A204.1 (cell line): ENCODE measurements around the gene URB2.
"Not testable (repeated sequence)": the region's sequence is repeated elsewhere in the genome, so short reads cannot be mapped to it uniquely, and the experiment has no call there.

Experiments used
- FAIRE-seq: peaks from 2 replicates; lab custom pipeline; 2012; peaks lifted over from hg19 to GRCh38; lab: Jason Lieb, UNC

Gene URB2

DNA sequence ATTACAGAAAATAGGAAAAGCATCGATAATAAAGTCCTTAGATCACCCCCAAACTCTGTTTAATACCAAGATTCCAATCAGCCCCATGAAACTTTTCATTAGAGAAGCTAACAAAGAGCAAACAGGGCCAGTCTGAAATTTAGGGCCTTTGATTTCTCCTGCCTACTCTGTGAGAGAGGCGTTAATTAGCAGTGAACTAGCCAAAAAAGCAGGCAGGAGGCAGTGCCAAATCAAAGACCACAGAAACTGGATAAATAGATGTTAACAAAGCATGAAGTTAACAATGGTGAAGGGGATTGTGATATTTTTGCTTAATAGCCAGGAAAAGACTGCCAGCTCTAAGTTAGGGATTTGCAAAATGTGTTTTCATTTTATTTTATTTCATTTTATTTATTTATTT, 11.3 kb upstream of the URB2 start:
- no peak for FAIRE-seq

DNA sequence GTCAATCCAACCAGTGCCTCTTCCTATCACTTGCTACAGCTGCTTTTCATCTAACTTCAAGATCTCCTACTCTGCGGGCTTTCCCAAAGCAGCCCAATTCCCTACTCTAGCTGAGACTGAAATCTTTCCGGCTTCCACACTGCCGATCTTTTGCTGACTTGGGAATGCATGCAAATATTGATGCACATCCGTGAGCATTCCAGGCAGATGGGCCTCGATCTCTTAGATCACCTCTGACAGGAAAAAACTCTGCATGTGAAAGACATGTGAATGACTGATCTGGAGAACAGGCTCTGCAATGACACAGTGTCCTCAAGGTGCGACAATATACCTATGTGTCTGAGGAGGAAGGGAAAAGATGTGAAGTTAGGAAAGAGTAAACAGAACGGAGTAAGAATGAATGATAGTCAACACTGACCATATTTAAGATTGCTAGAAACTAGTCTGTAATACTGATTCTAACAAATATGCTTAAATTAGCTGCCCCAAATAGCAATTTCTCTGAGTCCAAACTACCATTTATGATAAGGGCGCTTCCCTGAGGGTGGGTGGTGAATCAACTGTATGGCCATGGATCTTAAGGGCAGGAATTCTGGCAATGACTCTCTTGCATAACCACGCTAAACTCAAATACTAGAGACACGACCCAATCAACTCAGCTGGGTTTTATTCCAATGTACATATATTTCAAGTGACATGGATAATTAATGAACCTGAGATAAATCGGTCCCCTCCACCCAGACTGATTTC, 8.5 kb upstream of the URB2 start:
- FAIRE-seq: no peak

DNA sequence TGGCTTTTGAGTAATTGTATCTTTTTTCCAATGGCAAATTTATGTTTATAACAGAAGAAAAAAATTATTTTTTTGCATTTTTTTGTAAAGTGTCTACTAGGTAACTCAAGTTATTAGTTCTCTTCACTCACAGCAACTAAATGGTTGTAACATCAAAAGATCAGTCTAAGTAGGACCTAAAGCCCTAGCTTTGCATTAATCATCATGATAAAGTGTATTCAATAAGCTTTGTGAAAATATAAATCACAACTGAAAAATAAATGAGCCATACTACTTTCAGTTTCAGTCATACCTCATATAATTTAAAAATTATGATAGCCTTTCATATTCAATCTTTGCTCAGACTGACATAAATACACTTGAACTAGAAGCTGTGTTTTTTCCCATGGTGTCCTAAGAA, 7.0 kb upstream of the URB2 start:
- FAIRE-seq: no peak

DNA sequence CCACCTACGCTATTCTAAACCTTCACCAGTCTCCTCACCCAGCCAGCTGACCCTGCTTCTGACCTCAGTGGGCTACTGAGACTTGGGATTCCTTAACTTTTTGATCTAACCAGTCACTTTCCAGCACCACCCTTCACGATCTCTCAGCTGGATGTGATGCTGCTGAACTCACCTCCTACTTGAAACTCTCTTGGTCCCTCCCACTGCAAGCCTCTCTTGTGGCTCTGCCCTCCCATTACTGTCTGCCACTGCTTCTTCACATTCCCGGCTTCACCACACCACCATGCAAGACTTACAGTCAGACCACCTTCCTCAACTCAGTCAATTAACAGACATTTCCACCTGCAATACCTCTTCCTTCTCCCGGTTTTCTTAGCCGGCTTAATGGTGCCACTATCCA, 6.4 kb upstream of the URB2 start:
- no peak for FAIRE-seq

DNA sequence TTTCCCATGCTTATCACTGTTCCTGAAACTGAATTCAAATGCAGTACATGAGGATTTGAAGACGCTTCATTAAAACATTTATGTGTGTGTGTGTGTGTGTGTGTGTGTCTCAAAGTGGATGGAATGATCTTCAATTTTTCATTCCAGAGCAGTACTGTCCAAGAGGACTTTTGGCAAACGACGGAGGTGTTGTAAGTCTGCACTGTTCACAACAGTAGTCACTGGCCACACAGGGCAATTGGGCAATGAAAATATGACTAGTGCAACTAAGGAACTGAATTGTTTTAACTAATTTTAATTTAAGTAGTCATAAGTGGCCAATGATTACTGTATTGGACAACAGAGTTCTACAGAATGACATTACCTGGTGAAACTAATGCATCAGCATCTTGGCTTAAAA, 5.2 kb upstream of the URB2 start:
- FAIRE-seq: no peak

DNA sequence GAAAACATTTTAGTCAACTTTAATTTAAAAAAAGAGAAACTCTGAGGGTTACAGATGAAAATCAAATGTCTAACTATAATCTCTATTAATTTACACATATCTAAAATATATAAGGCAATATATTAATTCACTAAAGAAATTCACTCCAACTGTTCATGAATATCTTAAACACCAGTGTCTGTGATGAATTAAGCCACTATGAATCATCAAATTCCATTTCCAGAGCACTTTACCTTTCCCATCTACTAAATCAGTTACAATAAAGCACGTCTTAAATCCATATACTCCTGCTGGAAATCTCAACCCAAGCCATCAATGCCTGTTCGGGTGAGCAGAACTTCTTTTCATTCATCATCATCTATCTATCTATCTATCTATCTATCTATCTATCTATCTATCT, 4.4 kb upstream of the URB2 start:
- FAIRE-seq: no peak

DNA sequence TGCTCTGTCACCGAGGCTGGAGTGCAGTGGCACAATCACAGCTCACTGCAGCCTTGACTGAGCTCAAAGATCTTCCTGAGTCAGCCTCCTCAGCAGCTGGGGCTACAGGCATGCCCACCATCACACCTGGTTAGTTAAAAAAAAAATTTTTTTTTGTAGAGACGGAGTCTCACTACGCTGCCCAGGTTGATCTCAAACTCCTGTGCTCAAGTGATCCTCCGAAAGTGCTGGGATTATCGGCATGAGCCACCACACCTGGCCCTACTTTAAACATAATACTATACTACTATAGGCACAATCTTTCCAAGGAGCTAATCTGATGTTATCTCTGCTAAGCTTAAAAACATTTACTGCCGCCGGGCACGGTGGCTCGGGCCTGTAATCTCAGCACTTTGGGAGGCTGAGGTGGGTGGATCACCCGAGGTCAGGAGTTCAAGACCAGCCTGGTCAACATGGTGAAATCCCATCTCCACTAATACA, 3.4 kb upstream of the URB2 start:
- not testable (repeated sequence) for FAIRE-seq

DNA sequence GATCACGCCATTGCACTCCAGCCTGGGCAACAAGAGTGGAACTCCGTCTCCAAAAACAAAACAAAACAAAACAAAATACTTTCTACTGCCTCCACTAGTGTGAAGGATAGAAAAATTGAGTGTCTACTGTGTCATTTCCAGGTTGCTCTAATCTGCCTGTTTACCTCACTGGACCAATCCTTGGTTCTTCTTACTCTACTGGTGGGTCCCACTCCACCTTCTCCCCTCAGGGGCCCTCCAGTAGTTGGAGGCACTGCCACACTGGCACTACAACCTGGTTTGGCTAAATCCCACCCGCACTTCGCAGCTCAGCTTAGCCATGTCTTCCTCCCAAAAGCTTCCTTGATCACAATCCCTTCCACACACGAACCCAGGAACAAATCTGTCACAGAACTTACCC, 2.8 kb upstream of the URB2 start:
- FAIRE-seq: no peak

DNA sequence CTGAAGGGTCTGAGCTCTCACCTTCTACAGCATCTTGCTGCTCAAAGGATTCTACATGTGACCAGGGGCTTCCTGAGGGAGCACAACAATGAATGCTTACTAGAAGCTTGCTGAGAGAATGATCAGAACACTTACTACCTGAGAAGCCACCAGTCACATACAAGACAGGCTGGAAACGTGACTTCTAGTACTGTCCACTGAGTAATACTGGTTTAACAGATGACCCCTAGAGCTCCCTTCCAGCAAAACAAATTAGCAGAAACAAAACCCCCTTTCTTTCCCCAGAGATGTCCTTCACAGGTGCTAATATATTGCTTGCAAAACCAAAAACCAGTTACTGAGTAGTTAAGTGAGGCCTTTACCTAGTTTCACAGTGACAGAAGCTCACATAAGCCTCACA, 2.2 kb upstream of the URB2 start:
- no peak for FAIRE-seq

DNA sequence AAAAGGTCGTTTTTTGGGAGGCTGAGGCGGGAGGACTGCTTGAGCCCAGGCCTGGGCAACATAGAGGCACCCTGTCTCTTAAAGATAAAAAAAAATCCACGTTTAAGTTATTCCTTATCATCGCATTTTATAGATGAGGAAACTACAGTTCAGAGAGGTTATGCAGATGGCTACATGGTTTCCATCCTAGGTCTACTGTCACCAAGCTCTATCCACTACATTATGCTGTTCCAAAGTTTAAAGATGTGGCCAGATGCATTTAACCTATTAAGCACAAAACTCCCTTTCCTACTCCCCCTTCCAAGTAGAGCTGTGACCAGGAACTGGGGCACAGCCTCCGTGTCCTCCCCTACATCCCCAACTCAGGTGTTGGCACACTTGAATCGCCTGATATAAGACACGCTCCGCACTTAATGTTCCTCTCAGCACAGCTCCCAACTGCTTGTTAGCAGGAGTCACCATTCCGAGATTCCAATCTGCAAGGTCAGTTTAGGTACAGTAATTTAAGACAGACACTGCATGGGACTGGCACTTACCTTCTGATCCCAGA, 1.5 kb upstream of the URB2 start:
- FAIRE-seq: no peak

DNA sequence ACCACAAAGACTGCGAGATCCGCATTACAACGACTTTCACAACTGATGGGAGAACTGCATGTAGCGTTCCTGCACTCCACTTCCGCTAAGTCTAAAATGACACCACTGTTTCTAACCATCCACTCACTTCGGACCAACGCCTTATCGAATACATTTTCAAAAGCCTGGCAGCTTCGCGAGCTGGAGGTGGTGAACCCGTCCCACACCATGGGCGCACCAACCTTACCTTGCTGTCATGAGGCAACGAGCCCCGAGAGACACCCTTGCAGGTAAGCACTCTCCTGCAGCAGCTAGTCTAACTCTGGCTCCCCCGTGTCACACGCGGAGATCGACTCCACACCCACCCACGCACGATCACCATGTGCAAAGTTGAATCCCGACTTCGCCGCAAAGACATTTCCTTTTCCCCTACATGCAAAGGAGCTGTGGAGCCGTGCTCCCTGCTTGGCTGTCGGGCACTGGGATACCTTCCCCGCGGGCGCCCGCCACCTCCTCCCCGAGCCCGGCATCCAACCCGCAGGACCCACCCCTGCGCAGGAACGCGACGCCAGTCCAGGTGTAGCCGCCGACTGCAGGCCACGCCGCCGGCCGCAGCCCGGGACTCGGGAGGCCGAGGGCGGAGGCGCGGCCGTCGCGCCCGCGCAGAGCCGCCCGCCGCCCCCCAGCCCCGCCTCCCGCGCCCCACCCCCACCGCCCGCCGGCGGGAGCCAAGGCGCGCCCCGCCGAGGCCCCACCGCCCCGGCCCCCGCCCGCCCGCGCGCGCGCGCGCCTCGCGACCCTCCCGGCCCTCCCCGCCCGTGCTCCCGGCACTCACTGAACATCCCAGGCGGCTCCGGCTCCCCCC, 754 bp upstream of the URB2 start:
- FAIRE-seq: no peak

DNA sequence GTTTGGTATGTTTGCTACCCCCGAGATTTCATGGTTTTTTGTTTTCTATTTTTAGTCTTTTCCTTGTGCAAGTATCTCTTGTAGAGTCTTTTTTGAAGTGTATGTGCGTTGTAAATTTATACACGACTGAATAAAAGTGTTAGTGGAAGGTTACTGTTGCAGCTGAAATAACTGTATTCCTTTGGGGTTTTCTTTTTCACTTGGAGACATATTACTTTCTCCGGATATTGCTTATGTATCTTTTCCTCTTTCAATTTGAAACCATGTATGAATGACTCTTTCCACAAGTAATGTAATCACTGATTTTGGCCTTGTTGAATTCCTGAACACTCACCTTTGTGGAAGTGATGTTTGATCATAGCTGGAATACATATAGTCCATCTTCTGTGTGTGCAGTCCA, 956 bp downstream of the URB2 start:
- no peak for FAIRE-seq

DNA sequence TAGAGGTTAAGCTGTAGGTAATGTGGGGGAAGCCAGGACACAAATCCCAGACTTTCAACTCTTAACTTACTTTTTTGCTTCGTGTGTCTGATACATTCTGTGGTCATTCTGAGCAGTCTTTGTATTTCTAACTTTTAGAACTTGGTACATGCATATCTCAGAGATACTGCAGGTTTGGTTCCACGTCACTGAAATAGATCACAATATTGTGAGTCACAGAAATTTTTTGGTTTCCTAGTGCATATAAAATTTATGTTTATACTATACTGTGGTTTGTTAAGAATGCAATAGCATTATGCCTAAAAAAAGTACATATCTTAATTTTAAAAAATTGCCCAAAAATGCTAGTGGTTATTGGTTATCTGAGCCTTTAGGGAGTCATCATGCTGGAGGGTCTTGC, 3.2 kb downstream of the URB2 start:
- FAIRE-seq: no peak

DNA sequence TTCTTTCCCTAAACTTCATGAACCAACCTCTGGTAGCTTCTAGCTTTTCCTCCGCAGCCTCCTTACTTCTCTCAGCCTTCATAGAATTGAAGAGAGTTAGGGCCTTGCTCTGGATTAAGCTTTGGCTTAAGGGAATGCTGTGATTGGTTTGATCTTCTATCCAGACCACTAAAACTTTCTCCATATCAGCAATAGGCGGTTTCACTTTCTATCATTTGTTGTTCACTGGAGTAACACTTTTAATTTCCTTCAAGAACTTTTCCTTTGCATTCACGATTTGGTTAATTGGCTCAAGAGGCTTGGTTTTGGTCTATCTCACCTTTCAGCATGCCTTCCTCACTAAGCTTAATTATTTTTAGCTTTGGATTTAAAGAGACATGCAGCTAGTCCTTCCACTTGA, 5.1 kb downstream of the URB2 start:
- no peak for FAIRE-seq

DNA sequence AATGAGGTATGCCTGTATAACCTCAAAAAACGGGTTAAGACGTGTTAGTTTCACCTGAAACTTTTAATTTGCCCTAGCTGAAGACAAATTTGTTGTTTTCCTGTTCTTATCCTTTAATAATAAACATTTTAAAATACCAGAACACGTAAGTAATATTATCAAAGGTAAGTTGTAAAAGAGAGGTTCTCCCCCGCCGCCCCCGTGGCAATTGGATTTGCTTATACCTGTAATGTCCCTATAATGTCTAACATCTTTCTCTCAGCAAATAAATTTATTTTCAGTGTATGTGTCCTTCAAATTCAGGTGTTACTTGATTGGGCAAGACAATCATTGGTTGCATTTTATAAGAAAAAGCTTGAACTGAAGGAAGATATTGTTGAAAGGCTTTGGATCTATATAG, 5.9 kb downstream of the URB2 start:
- FAIRE-seq: no peak

DNA sequence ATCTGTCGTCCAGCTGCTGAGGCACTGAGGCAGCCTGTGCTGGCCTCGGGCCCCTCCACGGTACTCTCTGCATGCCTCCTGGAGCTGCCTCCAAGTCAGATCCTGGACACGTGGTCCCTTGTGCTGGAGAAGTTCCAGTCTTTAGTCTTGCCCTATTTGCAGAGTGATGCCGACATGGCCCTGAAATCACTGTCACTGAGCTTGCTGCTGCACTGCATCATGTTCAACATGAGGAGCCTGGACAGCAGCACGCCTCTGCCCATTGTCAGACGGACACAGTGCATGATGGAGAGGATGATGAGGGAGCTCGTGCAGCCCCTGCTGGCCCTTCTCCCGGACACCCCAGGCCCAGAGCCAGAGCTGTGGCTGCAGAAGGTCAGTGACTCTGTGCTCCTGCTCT, 10.0 kb downstream of the URB2 start:
- FAIRE-seq: no peak

DNA sequence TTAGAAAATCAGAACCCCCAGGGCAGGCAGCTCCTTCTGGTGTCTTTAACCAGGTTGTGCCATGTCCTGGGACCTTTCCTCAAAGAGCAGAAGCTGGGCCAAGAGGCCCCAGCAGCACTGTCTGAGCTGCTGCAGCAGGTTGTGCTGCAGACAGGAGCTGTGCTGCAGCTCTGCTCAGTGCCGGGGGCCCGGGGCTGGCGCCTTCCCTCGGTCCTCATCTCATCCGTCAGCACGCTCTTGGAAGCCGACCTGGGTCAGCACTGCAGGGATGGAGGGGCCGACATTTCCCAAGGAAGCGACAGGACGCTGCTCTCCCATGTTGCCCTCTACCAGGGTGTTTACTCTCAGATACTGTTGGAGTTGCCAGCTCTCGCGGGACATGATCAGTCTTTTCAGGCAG, 11.7 kb downstream of the URB2 start:
- FAIRE-seq: no peak

DNA sequence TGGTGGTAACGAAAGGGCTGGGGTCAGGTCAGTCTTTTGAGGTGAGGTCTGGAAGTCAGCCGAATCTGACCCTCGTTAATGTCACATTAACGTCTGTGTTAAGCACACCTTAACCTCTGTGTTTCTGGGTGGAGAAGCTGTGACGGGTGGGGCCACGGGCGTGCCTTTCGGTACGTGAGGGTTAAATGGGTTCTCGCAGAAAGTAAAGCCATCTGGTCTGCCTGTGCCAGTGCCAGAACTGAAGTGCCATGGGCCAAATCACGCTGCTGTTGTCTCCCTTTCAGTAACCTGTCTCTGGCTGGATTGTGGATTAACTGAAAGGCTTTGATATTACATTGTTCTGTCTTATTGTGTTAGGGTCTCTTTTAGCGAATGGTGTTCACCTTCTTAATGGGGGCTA, 14.4 kb downstream of the URB2 start:
- no peak for FAIRE-seq

DNA sequence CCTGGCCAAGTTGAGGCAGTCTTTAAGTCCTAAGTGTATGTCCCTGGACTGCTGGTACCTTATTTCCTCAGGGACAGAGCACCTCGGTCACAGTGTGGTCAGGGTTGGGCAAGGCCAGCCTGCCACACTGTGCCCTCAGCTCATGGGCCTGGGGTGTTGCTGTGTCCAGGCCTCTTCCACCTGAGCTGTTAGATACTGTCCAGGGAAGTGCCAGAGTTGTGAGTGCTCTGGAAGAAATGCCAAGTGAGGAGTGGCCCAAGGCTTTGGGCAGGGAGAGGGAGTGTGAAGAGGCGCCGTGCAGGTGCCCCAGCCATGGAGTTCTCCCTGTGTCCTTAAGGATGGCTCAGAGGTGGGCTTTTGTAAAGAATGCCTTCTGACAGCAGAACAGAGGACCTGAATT, 15.3 kb downstream of the URB2 start:
- no peak for FAIRE-seq

DNA sequence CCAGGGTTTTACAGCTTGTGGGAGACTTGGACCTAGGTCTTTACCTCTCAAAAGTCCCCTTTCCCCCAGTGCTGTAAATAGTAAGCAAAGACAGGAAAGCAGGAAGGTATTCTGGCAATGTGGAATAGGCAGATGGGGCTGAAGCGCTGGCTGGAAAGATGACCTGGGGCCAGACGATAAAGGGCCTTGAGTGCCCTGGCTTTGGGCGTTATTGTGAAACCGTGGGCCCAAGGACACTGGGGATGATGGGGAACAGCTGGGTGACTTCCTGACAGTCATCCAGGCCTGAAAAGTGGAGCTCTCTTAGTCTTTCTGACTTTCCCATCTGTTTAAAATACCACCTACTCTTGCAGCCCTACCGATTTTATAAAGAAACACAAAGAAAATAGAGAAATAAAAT, 16.3 kb downstream of the URB2 start:
- no peak for FAIRE-seq

DNA sequence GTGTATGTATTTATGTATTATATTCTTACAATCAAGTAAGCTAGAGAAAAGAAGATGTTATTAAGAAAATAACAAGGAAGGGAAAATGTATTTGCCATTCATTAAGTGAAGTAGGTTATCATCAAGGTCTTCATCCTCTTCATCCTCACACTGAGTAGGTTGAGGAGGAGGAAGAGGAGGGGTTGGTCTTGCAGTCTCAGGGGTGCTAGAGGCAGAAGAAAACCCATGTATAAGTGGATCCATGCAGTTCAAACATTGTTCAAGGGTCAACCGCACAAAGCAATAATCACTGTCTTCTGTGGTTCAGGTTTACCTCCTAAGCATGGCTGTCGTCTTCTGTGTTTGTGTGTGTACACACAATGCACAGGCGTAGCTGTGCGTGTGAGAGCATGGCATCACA, 16.9 kb downstream of the URB2 start:
- no peak for FAIRE-seq

DNA sequence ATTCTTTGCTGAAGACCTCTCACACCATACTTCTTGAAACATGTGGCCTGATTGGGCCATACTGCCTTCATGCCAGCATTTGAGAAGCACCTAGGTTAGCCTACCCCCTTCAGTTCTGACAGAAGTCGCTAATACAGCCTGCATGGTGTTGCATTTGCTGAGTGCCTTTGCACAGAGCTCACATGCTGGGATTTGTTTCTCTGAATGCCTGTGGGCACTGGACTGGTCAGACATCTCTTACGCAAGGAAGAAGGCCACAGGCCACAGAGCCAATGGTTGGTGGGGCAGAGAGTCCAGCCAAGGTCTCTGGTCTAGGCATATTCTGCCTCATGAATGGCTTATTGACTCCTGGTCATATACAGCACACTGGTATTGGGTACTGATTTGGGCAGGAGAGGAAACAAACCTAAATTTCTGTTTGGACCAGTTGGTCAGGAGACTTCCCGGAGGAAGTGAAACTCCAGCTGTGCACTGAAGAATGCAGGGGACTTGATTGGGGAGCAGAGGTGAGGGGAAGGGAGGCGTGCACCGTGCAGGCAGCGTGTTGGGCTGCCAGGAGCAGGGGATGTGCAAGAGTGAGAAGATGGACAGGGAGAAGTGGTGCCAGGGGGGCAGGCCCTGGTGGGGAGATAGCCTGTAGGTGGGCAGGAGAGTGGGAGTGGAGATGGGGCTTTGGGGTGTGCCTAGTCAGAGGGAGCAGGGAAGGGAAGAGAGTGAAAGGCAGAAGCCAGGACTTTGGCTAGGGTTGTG, 18.1 kb downstream of the URB2 start:
- no peak for FAIRE-seq
